SU-DHL-6 (cell line): ENCODE measurements around the gene RAPGEF4.

ENCODE experiments used
- H2AFZ ChIP-seq: fragments of 200-600 bp; sonication (generic); 2 replicates; pipeline ENCODE4 v1.6.1; 2014; ENCODE audit warnings: low read depth, mild to moderate bottlenecking, moderate library complexity, mixed read lengths, antibody characterized with exemption, low read length; ENCODE audit not compliant: severe bottlenecking
- H3F3A ChIP-seq: fragments of 200-600 bp; shearing (Covaris generic); 2 replicates; pipeline ENCODE4 v1.6.0; 2016; ENCODE audit warnings: antibody characterized with exemption, mild to moderate bottlenecking; ENCODE audit not compliant: insufficient read depth
- H3K27ac ChIP-seq: fragments of 200-600 bp; sonication (generic); 2 replicates; pipeline ENCODE4 v1.5.1; 2016; ENCODE audit warnings: low read depth, mild to moderate bottlenecking, low read length, moderate library complexity, mixed read lengths
- H3K27me3 ChIP-seq: fragments of 200-600 bp; sonication (generic), shearing (Covaris generic); 2 replicates; pipeline ENCODE4 v1.6.0; 2014; ENCODE audit warnings: mild to moderate bottlenecking, low read length
- H3K36me3 ChIP-seq: fragments of 200-600 bp; sonication (generic); 2 replicates; pipeline ENCODE4 v1.6.1; 2014; ENCODE audit warnings: mild to moderate bottlenecking, low read length, mixed read lengths
- H3K4me2 ChIP-seq: fragments of 300-600, 200-600 bp; shearing (Covaris generic), sonication (generic); 2 replicates; pipeline ENCODE4 v1.6.0; 2014; ENCODE audit warnings: low read length, low read depth, mild to moderate bottlenecking; ENCODE audit not compliant: poor library complexity, severe bottlenecking
- H3K4me3 ChIP-seq: fragments of 200-600 bp; sonication (generic); 2 replicates; pipeline ENCODE4 v1.5.1; 2014; ENCODE audit warnings: antibody characterized with exemption, low read length, mild to moderate bottlenecking, mixed read lengths; ENCODE audit not compliant: insufficient read depth, poor library complexity, severe bottlenecking
- H3K79me2 ChIP-seq: fragments of 200-600 bp; sonication (generic); 2 replicates; pipeline ENCODE4 v1.6.1; 2014; ENCODE audit warnings: mild to moderate bottlenecking, low read length, moderate library complexity; ENCODE audit not compliant: insufficient read depth
- H3K9ac ChIP-seq: fragments of 200-600 bp; sonication (generic); 2 replicates; pipeline ENCODE4 v1.7.0; 2014; ENCODE audit warnings: mild to moderate bottlenecking, low read length
- H3K9me2 ChIP-seq: fragments of 200-600 bp; sonication (generic); replicated peaks from 2 replicates; pipeline ENCODE4 v1.6.1; 2014; ENCODE audit warnings: low read length; ENCODE audit not compliant: insufficient read depth
- H3K9me3 ChIP-seq: fragments of 200-600 bp; sonication (generic); 2 replicates; pipeline ENCODE4 v1.6.1; 2014; ENCODE audit warnings: low read length, mixed read lengths; ENCODE audit not compliant: insufficient read depth
- H4K20me1 ChIP-seq: fragments of 200-600 bp; sonication (generic); 2 replicates; pipeline ENCODE4 v1.6.1; 2014; ENCODE audit warnings: low read depth, mild to moderate bottlenecking, antibody characterized with exemption, low read length, moderate library complexity, mixed read lengths
- CTCF ChIP-seq: fragments of 200-600 bp; sonication (generic); IDR thresholded peaks from one replicate; pipeline ENCODE4 v1.5.1; 2017; ENCODE audit warnings: antibody characterized with exemption, mild to moderate bottlenecking, low read length, moderate library complexity; ENCODE audit not compliant: insufficient read depth, poor library complexity, severe bottlenecking
- EZH2phosphoT487 ChIP-seq: fragments of 200-600 bp; sonication (generic), shearing (Covaris generic); conservative IDR thresholded peaks from 2 replicates; pipeline ENCODE4 v1.6.1; 2018; ENCODE audit warnings: mild to moderate bottlenecking, antibody characterized with exemption, low read length, moderate library complexity, mixed read lengths

RAPGEF4 gene

GRCh38 chr2:173002751-173003541, 267.3 kb downstream of the RAPGEF4 start:
- H4K20me1 ChIP-seq, result no peaks in the 10 kb centered on the region
- no peaks in the 10 kb centered on the region for H3K36me3 ChIP-seq
- no peaks in the 10 kb centered on the region for H3K79me2 ChIP-seq
- H3K9me2 ChIP-seq, result no peaks in the 10 kb centered on the region
- H3K4me2 ChIP-seq, result no peak overlapping the region
- H3K9ac ChIP-seq, result no peak overlapping the region
- no peak for TF ChIP-seq EZH2phosphoT487
- TF ChIP-seq CTCF, result no peak
- no peak overlapping the region for H2AFZ ChIP-seq
- no peak overlapping the region for H3K4me3 ChIP-seq
- H3K9me3 ChIP-seq, result no peaks in the 10 kb centered on the region
- no peak overlapping the region for H3K27ac ChIP-seq
- H3F3A ChIP-seq, result no peaks in the 10 kb centered on the region
- no peaks in the 10 kb centered on the region for H3K27me3 ChIP-seq

- Histone ChIP-seq H4K20me1 (no peaks in the 10 kb centered on the region), H3K4me3 (no peak overlapping the region), H2AFZ (no peak overlapping the region), H3K9me2 (no peaks in the 10 kb centered on the region), H3K79me2 (no peaks in the 10 kb centered on the region), H3F3A (no peaks in the 10 kb centered on the region), H3K36me3 (no peaks in the 10 kb centered on the region), H3K9me3 (no peaks in the 10 kb centered on the region), H3K27ac (no peak overlapping the region), H3K27me3 (no peaks in the 10 kb centered on the region), H3K4me2 (no peak overlapping the region), H3K9ac (no peak overlapping the region)
- TF ChIP-seq CTCF (no peak), EZH2phosphoT487 (no peak)
These were observed 273.1 kb downstream of the RAPGEF4 start for GRCh38 chr2:173008786-173009185.

- Histone ChIP-seq H3K79me2 (no peaks in the 10 kb centered on the region), H3K4me3 (no peak overlapping the region), H3F3A (no peaks in the 10 kb centered on the region), H3K9me3 (no peaks in the 10 kb centered on the region), H3K4me2 (no peak overlapping the region), H2AFZ (no peak overlapping the region), H3K27me3 (no peaks in the 10 kb centered on the region), H3K36me3 (no peaks in the 10 kb centered on the region), H3K9ac (no peak overlapping the region), H3K9me2 (no peaks in the 10 kb centered on the region), H3K27ac (no peak overlapping the region), H4K20me1 (no peaks in the 10 kb centered on the region)
- TF ChIP-seq EZH2phosphoT487, result no peak
- no peak for TF ChIP-seq CTCF
These were observed 274.6 kb downstream of the RAPGEF4 start for GRCh38 chr2:173010233-173010632.
